H1 (cell line): Measurements from ENCODE around the gene CHSY3. TPM values are rescaled to one million over a fixed set of nuclear protein-coding genes. Genes with fewer than 3 reads are reported as not detected.
A peak's percentile ranks its signal among the peaks of the same experiment; 100 is the strongest.

Experiments used
- CTCF ChIA-PET: fragments of 300-600 bp; sonication (Branson Sonifier 250); formaldehyde crosslinking; loops from one replicate; lab custom pipeline; 2021; ENCODE audit not compliant: partially characterized antibody; lab: Charles Lee
- POLR2A ChIA-PET: fragments of 300-600 bp; sonication (Branson Sonifier 250); formaldehyde crosslinking; loops from one replicate; lab custom pipeline; 2021; ENCODE audit warnings: inconsistent platforms; ENCODE audit not compliant: partially characterized antibody; lab: Charles Lee
- DNase-seq, 2 experiments: peaks; one replicate each; pipeline versions ENCODE4 v3.0.0 to v3.0.0-alpha.2; 2010 to 2022; ENCODE audit warnings: low spot score in 2 of 2, low read depth in 1 of 2, mixed read lengths in 1 of 2
- FAIRE-seq: peaks from 2 replicates; lab custom pipeline; 2011; peaks lifted over from hg19 to GRCh38; lab: Jason Lieb, UNC
- H2AFZ ChIP-seq: 2 replicates; pipeline ENCODE4 v1.8.1; 2012; ENCODE audit warnings: low read length, inconsistent platforms
- H2AK5ac ChIP-seq: 2 replicates; pipeline ENCODE4 v1.6.1; 2013; ENCODE audit warnings: low read depth, low read length
- H2BK120ac ChIP-seq: replicated peaks from 2 replicates; pipeline ENCODE3; 2013; ENCODE audit warnings: low read depth, low read length, inconsistent platforms
- H2BK12ac ChIP-seq: 2 replicates; pipeline ENCODE4 v1.6.1; 2013; ENCODE audit warnings: low read depth, low read length
- H2BK15ac ChIP-seq: 2 replicates; pipeline ENCODE4 v1.6.1; 2013; ENCODE audit warnings: low read length
- H2BK20ac ChIP-seq: 2 replicates; pipeline ENCODE4 v1.6.1; 2013; ENCODE audit warnings: low read length
- H2BK5ac ChIP-seq: 2 replicates; pipeline ENCODE4 v1.6.1; 2013; ENCODE audit warnings: low read depth, low read length
- H3K14ac ChIP-seq: 2 replicates; pipeline ENCODE4 v1.6.1; 2013; ENCODE audit warnings: inconsistent platforms; ENCODE audit not compliant: insufficient read length
- H3K18ac ChIP-seq: 2 replicates; pipeline ENCODE4 v1.6.1; 2013; ENCODE audit warnings: low read length; ENCODE audit errors: extremely low read depth
- H3K23ac ChIP-seq: 2 replicates; pipeline ENCODE4 v1.6.1; 2013; ENCODE audit warnings: inconsistent platforms; ENCODE audit not compliant: insufficient read length
- H3K23me2 ChIP-seq: 2 replicates; pipeline ENCODE4 v1.6.1; 2013; ENCODE audit warnings: low read depth, low read length
- H3K27ac ChIP-seq: 2 replicates; pipeline ENCODE4 v1.6.1; 2011; ENCODE audit warnings: low read depth, low read length, inconsistent platforms
- H3K27me3 ChIP-seq, 4 experiments: replicated peaks in 1 of 4; 1 replicate in 1 of 4; 2 replicates in 3 of 4; pipeline versions ENCODE4 v1.6.1 to v1.8.1; 2011 to 2013; ENCODE audit warnings: low read length in 3 of 4, mild to moderate bottlenecking in 3 of 4, inconsistent platforms in 2 of 4, mixed read lengths in 2 of 4, moderate library complexity in 1 of 4; ENCODE audit not compliant: control insufficient read depth in 3 of 4, insufficient read depth in 3 of 4; ENCODE audit errors: extremely low read depth in 1 of 4
- H3K36me3 ChIP-seq, 4 experiments: 2 replicates each; pipeline versions ENCODE4 v1.6.1 to v1.8.1; 2011 to 2013; ENCODE audit warnings: mild to moderate bottlenecking in 4 of 4, low read length in 3 of 4, moderate library complexity in 2 of 4, control low read depth in 1 of 4, inconsistent platforms in 1 of 4; ENCODE audit not compliant: insufficient read depth in 4 of 4, control insufficient read depth in 2 of 4
- H3K4ac ChIP-seq: replicated peaks from 2 replicates; pipeline ENCODE3; 2013; ENCODE audit warnings: low read length, low read depth, mixed read lengths, inconsistent platforms; ENCODE audit not compliant: insufficient read length
- H3K4me1 ChIP-seq, 4 experiments: replicated peaks in 1 of 4; 1 replicate in 1 of 4; 2 replicates in 3 of 4; pipeline versions ENCODE4 v1.6.1 to v1.8.1; 2011 to 2013; ENCODE audit warnings: low read length in 3 of 4, inconsistent platforms in 2 of 4, mixed read lengths in 1 of 4; ENCODE audit not compliant: insufficient read depth in 4 of 4, control insufficient read depth in 3 of 4
- H3K4me2 ChIP-seq, 2 experiments: 2 replicates each; pipeline versions ENCODE4 v1.6.1 to v1.8.1; 2011 to 2013; ENCODE audit warnings: low read depth in 2 of 2, low read length in 2 of 2, control low read depth in 1 of 2, inconsistent platforms in 1 of 2, mild to moderate bottlenecking in 1 of 2; ENCODE audit not compliant: insufficient read depth in 1 of 2
- H3K4me3 ChIP-seq, 4 experiments: fragments of 200-600, 300-600 bp in 1 of 4; sonication (generic), shearing (Covaris generic), sonication (Bioruptor Twin) in 1 of 4; 2 replicates each; pipeline versions ENCODE4 v1.5.1 to v1.8.1; 2011 to 2016; ENCODE audit warnings: low read length in 4 of 4, low read depth in 3 of 4, control low read depth in 2 of 4, inconsistent platforms in 2 of 4, mild to moderate bottlenecking in 2 of 4, mixed read lengths in 1 of 4, moderate library complexity in 1 of 4; ENCODE audit not compliant: insufficient read depth in 2 of 4; ENCODE audit errors: extremely low read depth in 1 of 4
- H3K56ac ChIP-seq: replicated peaks from 2 replicates; pipeline ENCODE3; 2013; ENCODE audit warnings: low read depth, mild to moderate bottlenecking, mixed read lengths, low read length, inconsistent platforms; ENCODE audit not compliant: insufficient read length
- H3K79me1 ChIP-seq: 2 replicates; pipeline ENCODE4 v1.6.1; 2013; ENCODE audit warnings: low read depth, low read length, control low read depth
- H3K79me2 ChIP-seq, 2 experiments: 2 replicates each; pipeline versions ENCODE4 v1.6.1 to v1.8.1; 2012 to 2013; ENCODE audit warnings: low read length in 2 of 2, mild to moderate bottlenecking in 2 of 2, inconsistent platforms in 1 of 2; ENCODE audit not compliant: insufficient read depth in 2 of 2, control insufficient read depth in 1 of 2
- H3K9ac ChIP-seq, 4 experiments: replicated peaks in 1 of 4; 1 replicate in 1 of 4; 2 replicates in 3 of 4; pipeline versions ENCODE4 v1.6.1 to v1.8.1; 2011 to 2013; ENCODE audit warnings: low read depth in 3 of 4, low read length in 3 of 4, control low read depth in 2 of 4, mild to moderate bottlenecking in 2 of 4, moderate library complexity in 2 of 4, inconsistent platforms in 1 of 4; ENCODE audit errors: extremely low read depth in 1 of 4
- H3K9me3 ChIP-seq, 2 experiments: 2 replicates each; pipeline versions ENCODE4 v1.6.1 to v1.8.1; 2012 to 2013; ENCODE audit warnings: mild to moderate bottlenecking in 2 of 2, moderate library complexity in 2 of 2, control low read depth in 1 of 2, inconsistent platforms in 1 of 2, low read depth in 1 of 2, low read length in 1 of 2, mixed read lengths in 1 of 2; ENCODE audit not compliant: insufficient read depth in 2 of 2
- H4K20me1 ChIP-seq, 2 experiments: replicated peaks in 1 of 2; 2 replicates each; pipeline versions ENCODE3 to v1.8.1; 2011 to 2013; ENCODE audit warnings: inconsistent platforms in 2 of 2, low read length in 2 of 2, mild to moderate bottlenecking in 1 of 2; ENCODE audit not compliant: insufficient read depth in 2 of 2, control insufficient read depth in 1 of 2
- H4K5ac ChIP-seq: 2 replicates; pipeline ENCODE4 v1.6.1; 2013; ENCODE audit warnings: low read length, low read depth, mixed read lengths, inconsistent platforms; ENCODE audit not compliant: insufficient read length
- H4K8ac ChIP-seq: 2 replicates; pipeline ENCODE4 v1.8.0; 2013; ENCODE audit warnings: mild to moderate bottlenecking, moderate library complexity, low read length, inconsistent platforms; ENCODE audit not compliant: insufficient read depth; ENCODE audit errors: extremely low read depth
- H4K91ac ChIP-seq: replicated peaks from 2 replicates; pipeline ENCODE3; 2013; ENCODE audit warnings: low read length, mixed read lengths, inconsistent platforms; ENCODE audit not compliant: insufficient read length
- CBX5 ChIP-seq: fragments of 300-800, 300-1000 bp; sonication (generic); IDR thresholded peaks from 2 replicates; pipeline ENCODE4 v1.7.1; 2016; ENCODE audit warnings: antibody characterized with exemption, low read length, low read depth
- CEBPB ChIP-seq: IDR thresholded peaks from 2 replicates; pipeline ENCODE4 v1.6.1; 2012; ENCODE audit warnings: low read depth, low read length
- polyA plus RNA-seq, 7 experiments: library from polyadenylated mRNA; depleted of rRNA in 3 of 7; stranded (reverse) in 5 of 7; unstranded in 2 of 7; fragments of >200 nt in 5 of 7; fragments of 200-250 nt in 2 of 7; gene quantifications; 1 replicate in 5 of 7; 2 replicates in 1 of 7; 4 replicates in 1 of 7; pipeline versions ENCODE4 v1.2.1 to v1.2.3, GENCODE V29; 2011 to 2013; ENCODE audit warnings: missing spikeins in 2 of 7, mixed read lengths in 2 of 7
- total RNA-seq: library from RNA; stranded (reverse); fragmentation: NEBNext Ultra II Directional; extraction: Animal tissue kit (Norgen Biotek cat#: 25700); gene quantifications from 2 replicates; pipeline ENCODE4 v1.2.1, GENCODE V29; 2021

Gene CHSY3
- total and polyA plus RNA-seq, 2 of the 8 experiments (the other 6 are each of a cell fraction or from before 2014, with no cell fraction given) = 0.24 to 1.8 TPM

DNA sequence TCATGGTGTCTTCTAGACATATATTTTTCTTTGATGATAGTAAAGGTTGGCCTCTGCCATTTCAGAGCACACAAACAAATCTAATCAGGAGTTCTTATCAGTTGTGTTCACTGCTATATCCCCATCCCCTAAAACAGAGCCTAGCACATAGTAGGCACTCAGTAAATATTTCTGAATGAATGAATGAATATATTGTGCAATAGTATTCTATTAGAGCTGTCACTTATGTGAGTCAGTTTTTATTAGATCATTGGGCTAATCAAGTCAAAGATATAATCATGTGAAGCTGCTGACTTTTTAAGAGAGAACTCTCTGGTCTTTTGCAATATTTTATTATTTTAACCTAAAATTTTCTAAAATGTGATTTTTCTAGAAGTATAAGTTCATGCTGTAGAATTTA lies 84.2 kb downstream of the CHSY3 start:
- Histone ChIP-seq H4K5ac (no peak overlapping the region), H3K23ac (no peak overlapping the region), H3K9me3 (0 out of 4 replicates have a peak, but pooled peaks cover 0 to 3% of the 10 kb centered on the region in 2 experiments), H3K79me2 (no peaks in the 10 kb centered on the region), H3K18ac (no peak overlapping the region), H3K36me3 (peaks cover 0 to 2% (median 0%) of the 10 kb centered on the region in 4 experiments; a peak in 1 of 8 replicates), H4K8ac (no peak overlapping the region), H3K79me1 (no peaks in the 10 kb centered on the region), H3K14ac (no peak overlapping the region), H3K4ac (no peak overlapping the region), H3K4me1 (no peaks in the 10 kb centered on the region), H3K27me3 (no peaks in the 10 kb centered on the region), H3K23me2 (no peaks in the 10 kb centered on the region), H2BK20ac (no peak overlapping the region), H2AFZ (no peak overlapping the region), H2AK5ac (no peak overlapping the region), H3K9ac (no peak overlapping the region), H2BK15ac (no peak overlapping the region), H3K56ac (no peak overlapping the region), H4K20me1 (no peaks in the 10 kb centered on the region), H2BK120ac (no peak overlapping the region), H3K4me3 (no peak overlapping the region), H4K91ac (no peak overlapping the region), H2BK5ac (no peak overlapping the region), H3K4me2 (no peak overlapping the region), H2BK12ac (no peak overlapping the region), H3K27ac (no peak overlapping the region)
- DNase-seq (no peak), FAIRE-seq (no peak)
- no peak for TF ChIP-seq CBX5
- TF ChIP-seq CEBPB = peak; percentile 13; the same call in 1 of the 2 replicates
- ChIA-PET POLR2A (no interaction called here), CTCF (interaction anchor here (0.6 kb wide), 1 partner anchor 1713 kb away, joined by 3 read pairs; no protein-coding TSS in a partner anchor)
